HEK293 (cell line): ENCODE data around the gene AHCY.

Experiments
- CTCF ChIA-PET: fragments of 350-600 bp; formaldehyde crosslinking; extraction: SDS; loops from one replicate; lab custom pipeline; 2021; ENCODE audit warnings: antibody characterized with exemption; lab: Yijun Ruan, JAX
- POLR2A ChIA-PET: fragments of 300-600 bp; formaldehyde crosslinking; extraction: SDS; loops from one replicate; lab custom pipeline; 2020; ENCODE audit warnings: antibody characterized with exemption, inconsistent platforms; lab: Yijun Ruan, JAX
- H3K27ac ChIP-seq: fragments of 200-500 bp; sonication (Bioruptor generic); 2 replicates; pipeline ENCODE4 v1.5.1; 2014; ENCODE audit warnings: low read depth, low read length, control low read depth, inconsistent platforms; ENCODE audit errors: extremely low read depth
- H3K36me3 ChIP-seq, 2 experiments: fragments of 200-500 bp in 1 of 2; sonication (Bioruptor generic) in 1 of 2; 1 replicate in 1 of 2; 2 replicates in 1 of 2; pipeline ENCODE4 v1.5.1; 2014 to 2017; ENCODE audit warnings: inconsistent platforms in 2 of 2, low read length in 2 of 2; ENCODE audit not compliant: control insufficient read depth in 2 of 2, insufficient read depth in 1 of 2
- H3K4me1 ChIP-seq: fragments of 200-500 bp; sonication (Bioruptor generic); 2 replicates; pipeline ENCODE4 v1.5.1; 2014; ENCODE audit warnings: mild to moderate bottlenecking, low read length, inconsistent platforms; ENCODE audit not compliant: control insufficient read depth, insufficient read depth
- H3K4me3 ChIP-seq: 2 replicates; pipeline ENCODE4 v1.5.1; 2011; ENCODE audit warnings: low read depth, mild to moderate bottlenecking, control low read depth, low read length, moderate library complexity
- H3K9me3 ChIP-seq: fragments of 200-500 bp; sonication (Bioruptor generic); 2 replicates; pipeline ENCODE4 v1.5.1; 2014; ENCODE audit warnings: low read depth, low read length, inconsistent platforms; ENCODE audit not compliant: control insufficient read depth, insufficient read depth
- EGR2 ChIP-seq: fragments of 450-650 bp; formaldehyde crosslinking; IDR thresholded peaks from 2 replicates; pipeline ENCODE4 v1.5.1; 2016; ENCODE audit warnings: low read depth, missing biosample characterization, missing genetic modification characterization
- GLIS2 ChIP-seq: fragments of 450-650 bp; formaldehyde crosslinking; IDR thresholded peaks from 2 replicates; pipeline ENCODE4 v1.5.1; 2016; ENCODE audit warnings: missing biosample characterization, missing genetic modification characterization
- HOXC10 ChIP-seq: sonication (generic); formaldehyde crosslinking; IDR thresholded peaks from 2 replicates; pipeline ENCODE4 v1.8.1; 2023; ENCODE audit warnings: mild to moderate bottlenecking, missing genetic modification reagents
- KLF7 ChIP-seq: fragments of 450-650 bp; formaldehyde crosslinking; IDR thresholded peaks from 2 replicates; pipeline ENCODE4 v1.5.1; 2016; ENCODE audit warnings: missing biosample characterization, missing genetic modification characterization, borderline replicate concordance
- MEIS1 ChIP-seq: sonication (generic); formaldehyde crosslinking; IDR thresholded peaks from 2 replicates; pipeline ENCODE4 v1.8.1; 2022; ENCODE audit warnings: missing genetic modification reagents, mild to moderate bottlenecking, borderline replicate concordance
- OSR2 ChIP-seq: fragments of 450-650 bp; formaldehyde crosslinking; IDR thresholded peaks from 2 replicates; pipeline ENCODE4 v1.5.1; 2016; ENCODE audit warnings: missing biosample characterization, missing genetic modification characterization
- PRDM1 ChIP-seq: fragments of 450-650 bp; formaldehyde crosslinking; IDR thresholded peaks from 2 replicates; pipeline ENCODE4; 2016; ENCODE audit warnings: missing biosample characterization, missing genetic modification characterization
- SETDB1 ChIP-seq: IDR thresholded peaks from one replicate; pipeline ENCODE4 v1.6.1; 2017; ENCODE audit warnings: mild to moderate bottlenecking, low read length, moderate library complexity, mixed read lengths; ENCODE audit not compliant: insufficient read length
- ZBTB49 ChIP-seq: fragments of 450-650 bp; formaldehyde crosslinking; IDR thresholded peaks from 2 replicates; pipeline ENCODE4 v1.5.1; 2016; ENCODE audit warnings: missing biosample characterization, missing genetic modification characterization, low read depth
- ZNF155 ChIP-seq: fragments of 450-650 bp; formaldehyde crosslinking; IDR thresholded peaks from 2 replicates; pipeline ENCODE4 v1.5.1; 2016; ENCODE audit warnings: missing biosample characterization, missing genetic modification characterization
- ZNF157 ChIP-seq: fragments of 450-650 bp; formaldehyde crosslinking; IDR thresholded peaks from 2 replicates; pipeline ENCODE4 v1.5.1; 2016; ENCODE audit warnings: missing biosample characterization, missing genetic modification characterization
- ZNF169 ChIP-seq: fragments of 450-650 bp; formaldehyde crosslinking; IDR thresholded peaks from 2 replicates; pipeline ENCODE4 v1.5.1; 2016; ENCODE audit warnings: missing biosample characterization, missing genetic modification characterization
- ZNF174 ChIP-seq: fragments of 450-650 bp; formaldehyde crosslinking; IDR thresholded peaks from 2 replicates; pipeline ENCODE4 v1.5.0; 2017; ENCODE audit warnings: missing biosample characterization, mild to moderate bottlenecking, missing genetic modification characterization
- ZNF184 ChIP-seq: fragments of 450-650 bp; IDR thresholded peaks from 2 replicates; pipeline ENCODE4 v1.5.1; 2018; ENCODE audit warnings: missing biosample characterization, mild to moderate bottlenecking, missing genetic modification characterization
- ZNF302 ChIP-seq: fragments of 450-650 bp; formaldehyde crosslinking; IDR thresholded peaks from 2 replicates; pipeline ENCODE4 v1.5.1; 2016; ENCODE audit warnings: missing biosample characterization, missing genetic modification characterization, low read depth
- ZNF558 ChIP-seq: fragments of 450-650 bp; formaldehyde crosslinking; IDR thresholded peaks from 2 replicates; pipeline ENCODE4 v1.5.1; 2016; ENCODE audit warnings: missing biosample characterization, missing genetic modification characterization
- ZNF585B ChIP-seq: fragments of 450-650 bp; formaldehyde crosslinking; IDR thresholded peaks from 2 replicates; pipeline ENCODE4 v1.5.1; 2016; ENCODE audit warnings: missing biosample characterization, missing genetic modification characterization
- ZNF623 ChIP-seq: fragments of 450-650 bp; formaldehyde crosslinking; IDR thresholded peaks from 2 replicates; pipeline ENCODE4 v1.5.1; 2016; ENCODE audit warnings: missing biosample characterization, missing genetic modification characterization
- ZNF626 ChIP-seq: fragments of 450-650 bp; sonication (Bioruptor Pico); formaldehyde crosslinking; IDR thresholded peaks from 2 replicates; pipeline ENCODE4 v1.5.1; 2018; ENCODE audit warnings: missing biosample characterization, missing genetic modification characterization, inconsistent platforms
- ZNF645 ChIP-seq: fragments of 450-650 bp; formaldehyde crosslinking; IDR thresholded peaks from 2 replicates; pipeline ENCODE4; 2016; ENCODE audit warnings: missing biosample characterization, missing genetic modification characterization
- ZNF658 ChIP-seq: fragments of 450-650 bp; formaldehyde crosslinking; IDR thresholded peaks from 2 replicates; pipeline ENCODE4; 2016; ENCODE audit warnings: missing biosample characterization, missing genetic modification characterization
- ZNF677 ChIP-seq: fragments of 450-650 bp; IDR thresholded peaks from 2 replicates; pipeline ENCODE4 v1.5.0; 2018; ENCODE audit warnings: missing biosample characterization, mild to moderate bottlenecking, missing genetic modification characterization, moderate library complexity
- ZSCAN16 ChIP-seq: fragments of 450-650 bp; formaldehyde crosslinking; IDR thresholded peaks from 2 replicates; pipeline ENCODE4 v1.5.1; 2016; ENCODE audit warnings: missing biosample characterization, missing genetic modification characterization

AHCY gene

GRCh38 chr20:34240693-34241615 lies 62.2 kb downstream of the AHCY start, which contains the start of gene ASIP:
Gene ASIP (plus strand): TSS chr20:34241423. CDS start chr20:34260375, 18,952 bp downstream.
- POLR2A ChIA-PET = no interaction called here
- CTCF ChIA-PET = interaction anchor here (0.5 to 1.6 kb wide), 2 partner anchors 14 to 787 kb away, joined by 5 to 7 read pairs; no protein-coding TSS in a partner anchor
- no peaks in the 10 kb centered on the region for H3K4me1 ChIP-seq
- H3K4me3 ChIP-seq = no peak within 1 kb of the TSS
- no peaks in the 10 kb centered on the region for H3K9me3 ChIP-seq
- H3K36me3 ChIP-seq = no peaks in the 10 kb centered on the region
- TF ChIP-seq ZNF658 (no peak), EGR2 (tag by site-specific recombination) (no peak), ZNF157 (no peak), ZNF184 (no peak), ZNF585B (tag by site-specific recombination) (no peak), ZNF302 (tag by site-specific recombination) (no peak), ZNF626 (tag by site-specific recombination) (no peak), ZBTB49 (tag by site-specific recombination) (no peak), GLIS2 (no peak), ZNF155 (tag by site-specific recombination) (no peak)
- TF ChIP-seq, all 188 proteins: peak for 0
- no peak within 1 kb of the TSS for H3K27ac ChIP-seq

- no peaks in the 10 kb centered on the region for H3K4me1 ChIP-seq
- no peak for TF ChIP-seq ZNF623
- no peak for TF ChIP-seq ZSCAN16 (tag by site-specific recombination)
- TF ChIP-seq ZNF585B (tag by site-specific recombination) = no peak
- TF ChIP-seq MEIS1 = no peak
- TF ChIP-seq ZNF626 (tag by site-specific recombination) = no peak
- TF ChIP-seq ZNF677 (tag by site-specific recombination) = no peak
- TF ChIP-seq KLF7 (tag by site-specific recombination) = no peak
- no peak for TF ChIP-seq ZNF645 (tag by site-specific recombination)
- TF ChIP-seq PRDM1 = no peak
- TF ChIP-seq ZNF169 (tag by site-specific recombination) = no peak
- no peak for TF ChIP-seq ZNF174 (tag by site-specific recombination)
- CTCF ChIA-PET = interaction anchor here (1.6 kb wide), 1 partner anchor 15 kb away, joined by 7 read pairs; no protein-coding TSS in a partner anchor
- POLR2A ChIA-PET = no interaction called here
- no peaks in the 10 kb centered on the region for H3K9me3 ChIP-seq
- H3K4me3 ChIP-seq = no peak overlapping the region
- H3K27ac ChIP-seq = no peak overlapping the region
- H3K36me3 ChIP-seq = no peaks in the 10 kb centered on the region
Measured at GRCh38 chr20:34240121-34240520, 63.0 kb downstream of the AHCY start.

GRCh38 chr20:34237942-34238341 lies 65.2 kb downstream of the AHCY start:
- POLR2A ChIA-PET = no interaction called here
- Histone ChIP-seq H3K36me3 (no peaks in the 10 kb centered on the region), H3K4me1 (no peaks in the 10 kb centered on the region), H3K9me3 (no peaks in the 10 kb centered on the region), H3K4me3 (no peak overlapping the region), H3K27ac (no peak overlapping the region)
- CTCF ChIA-PET = no interaction called here
- TF ChIP-seq SETDB1 (peak; percentile 80), ZNF558 (tag by site-specific recombination) (peak; percentile 96), HOXC10 (CRISPR knock-in tag) (no peak), OSR2 (tag by site-specific recombination) (no peak)
